HepG2 (cell line): ENCODE results near the gene LHX5. TPM values are rescaled to one million over a fixed set of nuclear protein-coding genes. Genes with fewer than 3 reads are reported as not detected.

Source experiments
- AFF4 ChIP-seq: sonication (generic); formaldehyde crosslinking; IDR thresholded peaks from 2 replicates; pipeline ENCODE4 v1.4.0; 2020; ENCODE audit warnings: missing genetic modification reagents
- EZH2 ChIP-seq: conservative IDR thresholded peaks from 2 replicates; pipeline ENCODE4 v1.6.1; 2012; ENCODE audit warnings: mild to moderate bottlenecking, low read depth, low read length, moderate library complexity
- HES4 ChIP-seq: sonication (generic); formaldehyde crosslinking; IDR thresholded peaks from 2 replicates; pipeline ENCODE4 v1.9.0; 2021; ENCODE audit warnings: mild to moderate bottlenecking, missing genetic modification reagents, borderline replicate concordance
- JUN ChIP-seq: sonication (generic); formaldehyde crosslinking; IDR thresholded peaks from 2 replicates; pipeline ENCODE4 v1.4.0; 2020; ENCODE audit warnings: mild to moderate bottlenecking, missing genetic modification reagents
- KAT8 ChIP-seq: IDR thresholded peaks from 2 replicates; pipeline ENCODE4 v1.6.1; 2016; ENCODE audit warnings: missing genetic modification reagents, missing compliant biosample characterization
- MBD4 ChIP-seq: IDR thresholded peaks from 2 replicates; pipeline ENCODE4 v1.6.1; 2012; ENCODE audit warnings: low read length, inconsistent platforms, borderline replicate concordance
- MIER2 ChIP-seq: IDR thresholded peaks from 2 replicates; pipeline ENCODE4 v1.6.1; 2016; ENCODE audit warnings: missing biosample characterization, missing genetic modification reagents
- PHF8 ChIP-seq: sonication (generic); formaldehyde crosslinking; IDR thresholded peaks from 2 replicates; pipeline ENCODE4 v1.5.0; 2020; ENCODE audit warnings: missing genetic modification reagents
- POLR2G ChIP-seq: fragments of 200-400 bp; formaldehyde crosslinking; IDR thresholded peaks from 2 replicates; pipeline ENCODE4 v1.6.1; 2018; ENCODE audit warnings: mild to moderate bottlenecking, low read depth, low read length, moderate library complexity
- PPARG ChIP-seq: conservative IDR thresholded peaks from 2 replicates; pipeline ENCODE4 v1.6.1; 2016; ENCODE audit warnings: missing biosample characterization, missing genetic modification reagents
- RXRA ChIP-seq: sonication (generic); formaldehyde crosslinking; IDR thresholded peaks from 2 replicates; pipeline ENCODE4 v1.5.1; 2020; ENCODE audit warnings: missing genetic modification reagents
- STAT6 ChIP-seq: sonication (generic); formaldehyde crosslinking; IDR thresholded peaks from 2 replicates; pipeline ENCODE4 v1.4.0; 2020; ENCODE audit warnings: missing genetic modification reagents, mild to moderate bottlenecking, borderline replicate concordance
- ZBTB1 ChIP-seq: sonication (generic); formaldehyde crosslinking; IDR thresholded peaks from 2 replicates; pipeline ENCODE4 v1.4.0; 2020; ENCODE audit warnings: missing genetic modification reagents, borderline replicate concordance
- ZFYVE20 ChIP-seq: sonication (generic); formaldehyde crosslinking; IDR thresholded peaks from 2 replicates; pipeline ENCODE4 v1.8.0; 2023; ENCODE audit warnings: low read depth, mild to moderate bottlenecking, moderate library complexity, missing genetic modification reagents, borderline replicate concordance
- ZNF232 ChIP-seq: sonication (generic); formaldehyde crosslinking; IDR thresholded peaks from 2 replicates; pipeline ENCODE4 v1.4.0; 2020; ENCODE audit warnings: missing genetic modification reagents, borderline replicate concordance
- ZNF564 ChIP-seq: sonication (generic); formaldehyde crosslinking; IDR thresholded peaks from 2 replicates; pipeline ENCODE4 v1.8.1; 2023; ENCODE audit warnings: mild to moderate bottlenecking, missing genetic modification reagents
- ZNF670 ChIP-seq: sonication (generic); formaldehyde crosslinking; IDR thresholded peaks from 2 replicates; pipeline ENCODE4 v1.8.0; 2022; ENCODE audit warnings: mild to moderate bottlenecking, missing genetic modification reagents, borderline replicate concordance
- ZNF737 ChIP-seq: sonication (generic); formaldehyde crosslinking; IDR thresholded peaks from 2 replicates; pipeline ENCODE4 v1.5.0; 2020; ENCODE audit warnings: missing genetic modification reagents, mild to moderate bottlenecking, borderline replicate concordance
- ZNF777 ChIP-seq: sonication (generic); formaldehyde crosslinking; IDR thresholded peaks from 2 replicates; pipeline ENCODE4 v1.4.0; 2020; ENCODE audit warnings: missing genetic modification reagents
- polyA plus RNA-seq, 8 experiments: library from polyadenylated mRNA; depleted of rRNA in 3 of 8; stranded (reverse) in 7 of 8; unstranded in 1 of 8; fragments of >200 nt; fragmentation: Illumina TruSeq in 4 of 8; extraction: Trizol in 4 of 8; gene quantifications; 2 replicates each; pipeline versions ENCODE4 v1.2.1 to v1.2.3, GENCODE V29; 2011 to 2016; ENCODE audit warnings: low read depth in 4 of 8, missing spikeins in 1 of 8, mixed read lengths in 1 of 8; ENCODE audit not compliant: insufficient read depth in 1 of 8
- total RNA-seq, 5 experiments: library from RNA; depleted of rRNA; stranded (reverse); fragments of >200 nt; fragmentation: Illumina TruSeq; extraction: Trizol; gene quantifications; 2 replicates each; pipeline ENCODE4 v1.2.3, GENCODE V29; 2016; ENCODE audit warnings: low read depth in 1 of 5

The LHX5 gene
- total and polyA plus RNA-seq, 2 of the 13 experiments (the other 11 are each of a cell fraction or from before 2014, with no cell fraction given): not detected

- no peak for TF ChIP-seq ZNF232 (CRISPR knock-in tag)
- no peak for TF ChIP-seq HES4 (CRISPR knock-in tag)
- TF ChIP-seq KAT8: no peak
- TF ChIP-seq MBD4: no peak
- TF ChIP-seq PPARG (CRISPR knock-in tag): no peak
- no peak for TF ChIP-seq JUN (CRISPR knock-in tag)
- no peak for TF ChIP-seq ZNF564 (CRISPR knock-in tag)
- no peak for TF ChIP-seq ZBTB1 (CRISPR knock-in tag)
- TF ChIP-seq MIER2: no peak
- TF ChIP-seq EZH2: no peak
- no peak for TF ChIP-seq STAT6 (CRISPR knock-in tag)
- no peak for TF ChIP-seq ZNF737 (CRISPR knock-in tag)
- no peak for TF ChIP-seq AFF4 (CRISPR knock-in tag)
- TF ChIP-seq ZFYVE20: no peak
- TF ChIP-seq RXRA (CRISPR knock-in tag): peak; percentile 96
- no peak for TF ChIP-seq POLR2G
- no peak for TF ChIP-seq ZNF670 (CRISPR knock-in tag)
- no peak for TF ChIP-seq ZNF777 (CRISPR knock-in tag)
- no peak for TF ChIP-seq PHF8 (CRISPR knock-in tag)
- TF ChIP-seq, all 625 proteins: peak for 91
These were observed 53.3 kb downstream of the LHX5 start (continued) for GRCh38 chr12:113418213-113418879.
